Retinal pigment epithelial cell (primary cell): ENCODE measurements around the gene ZBTB38.

Source experiments
- DNase-seq: peaks from one replicate; pipeline ENCODE4 v3.0.0-alpha.2; 2010; ENCODE audit warnings: low read depth
- H3K4me3 ChIP-seq: 2 replicates; pipeline ENCODE4 v1.5.1; 2011; ENCODE audit warnings: mild to moderate bottlenecking, low read length, control low read depth, moderate library complexity
- TF ChIP-seq, protein P1 (sequence below): conservative IDR thresholded peaks from 2 replicates; pipeline ENCODE4 v1.5.1; 2011; ENCODE audit warnings: low read depth, low read length, control low read depth, inconsistent platforms

Gene ZBTB38

DNA sequence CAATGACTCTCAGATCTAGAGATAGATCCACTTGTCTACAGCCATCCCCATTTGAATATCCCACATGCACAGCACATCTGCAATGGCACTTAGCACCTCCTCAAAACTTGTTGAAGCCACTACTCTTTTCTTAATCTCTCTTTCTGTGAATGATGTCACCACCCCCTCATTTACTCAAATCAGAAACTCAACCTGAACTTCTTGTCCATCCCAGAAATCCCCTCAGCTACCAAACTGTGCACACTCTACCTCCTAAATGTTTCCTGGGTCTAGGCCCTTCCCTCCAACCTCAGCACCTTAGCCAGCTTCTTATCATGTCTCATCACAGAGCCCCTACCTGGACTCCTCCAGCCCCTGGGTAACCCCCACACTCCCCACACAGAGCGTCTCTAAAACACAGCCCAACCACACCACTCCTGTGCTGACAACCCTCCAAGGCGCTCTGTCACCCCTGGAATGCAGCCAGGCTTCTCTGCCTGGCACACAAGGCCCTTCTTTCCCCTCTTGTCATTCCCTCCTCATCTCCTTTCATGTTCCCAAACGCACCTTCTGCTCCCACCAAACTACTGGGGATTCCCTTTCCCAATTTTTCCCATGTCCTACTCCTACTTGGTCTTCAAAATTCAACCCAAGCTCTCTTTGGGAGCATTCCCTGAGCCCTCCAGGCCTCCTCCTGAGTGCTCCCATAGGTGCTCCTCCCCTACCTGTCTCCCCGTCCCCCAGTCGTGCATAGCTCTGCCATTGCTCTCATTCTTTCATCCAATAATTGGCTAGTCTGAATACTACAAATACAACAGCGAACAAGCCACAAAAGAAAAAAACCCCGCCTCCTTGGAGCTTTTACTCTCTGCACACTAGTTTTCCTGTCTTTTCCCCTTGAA lies 39.8 kb upstream of the ZBTB38 start:
- TF ChIP-seq, protein P1, sequence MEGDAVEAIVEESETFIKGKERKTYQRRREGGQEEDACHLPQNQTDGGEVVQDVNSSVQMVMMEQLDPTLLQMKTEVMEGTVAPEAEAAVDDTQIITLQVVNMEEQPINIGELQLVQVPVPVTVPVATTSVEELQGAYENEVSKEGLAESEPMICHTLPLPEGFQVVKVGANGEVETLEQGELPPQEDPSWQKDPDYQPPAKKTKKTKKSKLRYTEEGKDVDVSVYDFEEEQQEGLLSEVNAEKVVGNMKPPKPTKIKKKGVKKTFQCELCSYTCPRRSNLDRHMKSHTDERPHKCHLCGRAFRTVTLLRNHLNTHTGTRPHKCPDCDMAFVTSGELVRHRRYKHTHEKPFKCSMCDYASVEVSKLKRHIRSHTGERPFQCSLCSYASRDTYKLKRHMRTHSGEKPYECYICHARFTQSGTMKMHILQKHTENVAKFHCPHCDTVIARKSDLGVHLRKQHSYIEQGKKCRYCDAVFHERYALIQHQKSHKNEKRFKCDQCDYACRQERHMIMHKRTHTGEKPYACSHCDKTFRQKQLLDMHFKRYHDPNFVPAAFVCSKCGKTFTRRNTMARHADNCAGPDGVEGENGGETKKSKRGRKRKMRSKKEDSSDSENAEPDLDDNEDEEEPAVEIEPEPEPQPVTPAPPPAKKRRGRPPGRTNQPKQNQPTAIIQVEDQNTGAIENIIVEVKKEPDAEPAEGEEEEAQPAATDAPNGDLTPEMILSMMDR, result no peak
- H3K4me3 ChIP-seq, result no peak overlapping the region
- DNase-seq, result no peak

DNA sequence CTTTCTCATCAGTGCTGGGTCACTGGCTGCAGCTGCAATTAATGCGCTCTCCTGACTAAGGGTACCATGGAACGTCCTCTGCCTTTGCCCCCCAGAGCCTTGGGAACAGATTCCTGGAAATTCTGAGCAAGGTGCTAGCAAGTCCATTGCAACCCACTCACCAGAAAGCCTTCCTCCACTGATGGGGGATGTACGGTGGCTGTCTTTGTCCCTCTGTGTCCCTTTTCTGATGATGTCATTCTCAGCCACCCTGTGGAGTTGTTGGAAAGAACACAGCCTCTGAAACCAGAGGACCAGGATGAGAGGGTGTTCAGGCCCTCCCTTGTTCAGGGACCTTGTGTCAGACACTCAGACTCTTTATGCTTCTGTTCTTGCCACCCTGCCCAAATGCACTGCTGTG lies 38.1 kb upstream of the ZBTB38 start:
- TF ChIP-seq, protein P1, result no peak
- no peak overlapping the region for H3K4me3 ChIP-seq
- no peak for DNase-seq

DNA sequence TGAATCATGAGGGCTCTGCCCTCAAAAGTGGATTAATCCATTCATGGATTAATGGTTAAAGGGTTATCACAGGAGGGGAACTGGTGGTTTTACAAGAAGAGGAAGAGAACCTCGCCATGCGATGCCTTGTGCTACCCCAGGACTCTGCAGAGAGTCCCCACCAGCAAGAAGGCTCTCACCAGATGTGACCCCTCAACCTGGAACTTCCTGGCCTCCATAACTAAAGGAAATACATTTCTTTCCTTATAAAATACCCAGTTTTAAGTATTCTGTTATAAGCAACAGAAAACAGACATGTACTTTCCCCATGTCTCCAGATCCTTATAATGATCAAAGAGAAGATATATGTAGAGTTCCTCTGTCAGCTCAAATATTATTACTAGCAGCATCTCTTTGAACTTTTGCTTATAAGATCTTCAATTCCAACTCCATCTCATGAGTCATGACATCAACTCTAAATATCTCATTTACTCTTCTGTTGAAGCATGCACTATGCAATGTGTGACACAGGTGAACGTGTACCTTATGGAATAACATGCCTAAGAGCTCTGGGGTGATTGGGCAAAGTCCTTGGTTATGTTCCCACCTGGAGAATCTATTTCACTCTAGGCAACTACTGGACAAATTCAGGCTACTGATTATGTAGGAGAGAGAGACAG lies 37.5 kb upstream of the ZBTB38 start:
- TF ChIP-seq, protein P1, result no peak
- H3K4me3 ChIP-seq, result no peak overlapping the region
- DNase-seq, result no peak

DNA sequence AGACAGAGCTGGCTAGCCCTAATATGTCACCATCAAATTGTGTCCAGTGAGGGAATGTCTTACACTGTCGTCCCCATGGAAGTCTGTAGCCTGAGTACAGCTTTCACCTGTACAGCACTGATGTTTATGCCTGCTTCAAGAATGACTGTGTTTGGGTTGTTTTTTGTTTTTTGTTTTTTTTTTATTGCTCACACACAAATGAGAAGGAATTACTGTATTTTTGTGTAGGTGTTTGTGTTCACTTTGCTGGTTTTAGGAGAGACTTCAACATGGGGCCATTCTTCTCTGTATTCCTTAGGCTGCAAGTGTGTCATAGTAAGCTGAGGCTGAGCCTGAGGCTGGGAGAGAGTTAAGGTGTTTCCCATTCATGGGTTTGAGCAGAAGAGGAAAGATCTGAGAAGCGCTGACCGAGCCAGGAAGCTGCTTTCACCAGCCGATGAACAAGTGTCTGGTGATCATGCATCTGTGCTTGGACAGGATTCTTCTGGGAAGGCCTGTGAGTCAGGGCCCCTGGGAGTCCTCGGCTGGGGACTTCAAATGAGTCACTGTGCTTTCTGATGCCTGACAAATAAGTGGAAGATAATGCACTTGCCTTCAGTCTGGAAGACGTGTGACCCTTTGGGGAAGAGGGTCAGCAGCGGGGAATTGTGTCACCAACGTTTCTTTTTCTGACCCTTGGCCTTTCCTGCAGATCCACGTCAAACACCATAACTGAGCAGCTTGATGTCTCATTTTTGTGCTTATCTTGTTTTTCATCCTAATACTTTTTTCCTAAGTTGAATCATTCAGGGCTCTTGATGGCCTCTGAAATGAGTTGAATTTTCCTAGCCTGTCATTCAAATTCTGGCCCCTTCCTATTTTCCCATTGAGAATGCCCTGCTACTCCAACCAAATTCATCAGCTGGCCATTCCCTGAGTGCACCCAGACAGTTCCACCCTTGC lies 36.7 kb upstream of the ZBTB38 start:
- peak; percentile 78 for DNase-seq
- TF ChIP-seq, protein P1, result no peak
- no peak overlapping the region for H3K4me3 ChIP-seq

DNA sequence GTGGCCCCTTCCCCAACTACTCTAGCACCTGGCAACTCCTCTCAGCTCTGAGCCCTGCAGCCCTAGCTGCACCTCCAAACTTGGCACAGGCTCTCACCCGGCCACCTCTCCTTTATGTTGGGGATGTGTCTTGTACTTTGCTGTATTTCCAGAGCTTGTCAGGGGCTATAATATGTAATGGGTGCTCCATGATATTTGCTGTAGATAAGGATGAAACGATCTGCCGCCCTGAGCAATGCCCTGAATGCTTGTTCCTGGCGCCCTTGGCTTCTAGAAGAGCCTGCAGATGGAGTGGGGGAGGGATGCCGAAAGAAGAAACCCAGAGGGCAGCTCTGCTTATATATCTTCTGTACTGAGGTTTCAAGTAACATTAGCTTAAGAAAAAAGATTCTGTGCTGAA lies 35.9 kb upstream of the ZBTB38 start:
- no peak for DNase-seq
- TF ChIP-seq, protein P1, result no peak
- H3K4me3 ChIP-seq, result no peak overlapping the region

DNA sequence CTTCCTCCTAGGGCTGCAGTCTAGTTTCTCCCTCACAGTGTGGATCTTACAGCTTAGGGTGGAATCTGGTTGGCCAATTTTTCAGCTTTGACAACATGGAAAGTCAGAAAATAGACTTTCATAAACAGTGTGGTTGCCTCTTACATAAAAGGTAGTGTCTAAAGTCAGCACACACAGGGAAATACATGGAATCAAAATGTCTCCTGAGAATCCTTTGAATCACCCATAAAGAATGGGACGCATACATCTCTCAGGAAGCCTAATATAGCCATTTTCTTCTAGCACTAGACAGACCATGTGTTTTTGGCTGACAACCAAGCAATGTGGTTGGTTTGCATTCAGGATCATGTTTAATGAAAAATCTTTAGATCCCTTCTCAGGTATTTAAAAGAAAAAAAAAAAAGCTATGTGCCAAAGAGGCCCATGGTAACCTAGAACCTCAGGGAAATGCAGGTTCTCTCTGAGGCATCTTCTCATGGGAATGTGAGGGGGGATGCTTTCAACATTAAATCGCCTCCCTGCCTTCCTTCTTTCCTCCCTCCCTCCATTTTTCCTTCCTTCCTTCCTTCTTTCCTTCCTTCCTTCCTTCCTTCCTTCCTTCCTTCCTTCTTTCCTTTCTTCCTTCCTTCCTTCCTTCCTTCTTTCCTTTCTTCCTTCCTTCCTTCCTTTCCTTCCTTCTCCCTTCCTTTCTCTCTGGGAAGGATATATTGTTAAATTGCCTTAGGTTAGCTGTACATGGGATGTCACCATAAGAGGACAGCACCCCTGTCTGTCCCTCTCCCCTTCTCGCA lies 34.3 kb upstream of the ZBTB38 start:
- TF ChIP-seq, protein P1, result no peak
- H3K4me3 ChIP-seq, result no peak overlapping the region
- no peak for DNase-seq
